K562 (cell line): ENCODE data around the gene PTOV1. TPM values are rescaled to one million over a fixed set of nuclear protein-coding genes. Genes with fewer than 3 reads are reported as not detected.

ENCODE experiments used
- CBFA2T2 ChIP-seq: fragments of 450-650 bp; conservative IDR thresholded peaks from 2 replicates; pipeline ENCODE4 v1.6.1; 2017; ENCODE audit warnings: mild to moderate bottlenecking
- CXXC5 ChIP-seq: fragments of 250-450 bp; sonication (Bioruptor Pico); IDR thresholded peaks from 2 replicates; pipeline ENCODE4 v1.8.0; 2022; ENCODE audit warnings: inconsistent platforms, mild to moderate bottlenecking, moderate library complexity
- DMBX1 ChIP-seq: fragments of 250-450 bp; sonication (Bioruptor Pico); IDR thresholded peaks from 2 replicates; pipeline ENCODE4 v1.8.0; 2022; ENCODE audit warnings: inconsistent platforms, mild to moderate bottlenecking, moderate library complexity, borderline replicate concordance
- ELF1 ChIP-seq: fragments of 200-800 bp; sonication (Bioruptor generic); IDR thresholded peaks from 2 replicates; pipeline ENCODE4 v1.6.1; 2016; ENCODE audit warnings: missing genetic modification characterization, missing compliant biosample characterization
- GTF2B ChIP-seq: IDR thresholded peaks from 2 replicates; pipeline ENCODE4 v1.6.1; 2011; ENCODE audit not compliant: insufficient read length; ENCODE audit errors: extremely low read depth
- JUND ChIP-seq, 2 experiments: IDR thresholded peaks; 2 replicates in 1 of 2; 3 replicates in 1 of 2; pipeline ENCODE4 v1.6.1; 2011; ENCODE audit warnings: borderline replicate concordance in 2 of 2, low read depth in 2 of 2, low read length in 2 of 2, improper control_type of control experiment in 1 of 2, missing biosample characterization in 1 of 2, missing genetic modification characterization in 1 of 2, missing genetic modification reagents in 1 of 2
- MAFG ChIP-seq: fragments of 450-650 bp; conservative IDR thresholded peaks from 2 replicates; pipeline ENCODE4 v1.6.1; 2016; ENCODE audit warnings: missing genetic modification characterization, missing compliant biosample characterization
- MTA3 ChIP-seq: fragments of 450-650 bp; formaldehyde crosslinking; IDR thresholded peaks from 2 replicates; pipeline ENCODE4 v1.6.1; 2017; ENCODE audit warnings: mild to moderate bottlenecking, borderline replicate concordance
- MYBL2 ChIP-seq, 2 experiments: fragments of 450-650 bp in 1 of 2; sonication (generic) in 1 of 2; formaldehyde crosslinking in 1 of 2; IDR thresholded peaks; 2 replicates each; pipeline versions ENCODE4 v1.6.1 to v1.8.1; 2017 to 2022; ENCODE audit warnings: borderline replicate concordance in 1 of 2, inconsistent platforms in 1 of 2, low read depth in 1 of 2, mild to moderate bottlenecking in 1 of 2, missing genetic modification reagents in 1 of 2, moderate library complexity in 1 of 2
- NCOR1 ChIP-seq: fragments of 450-650 bp; IDR thresholded peaks from 2 replicates; pipeline ENCODE4 v1.6.1; 2016; ENCODE audit warnings: mild to moderate bottlenecking, moderate library complexity
- RBBP5 ChIP-seq: fragments of 200-600 bp; sonication (generic); IDR thresholded peaks from 2 replicates; pipeline ENCODE4 v1.6.1; 2012; ENCODE audit warnings: borderline replicate concordance, mild to moderate bottlenecking, low read length, control low read depth, inconsistent platforms; ENCODE audit not compliant: insufficient read depth, poor library complexity, severe bottlenecking
- SIN3A ChIP-seq, 2 experiments: fragments of 150-350 bp in 1 of 2; IDR thresholded peaks; 2 replicates each; pipeline ENCODE4 v1.6.1; 2011 to 2016; ENCODE audit warnings: borderline replicate concordance in 2 of 2, low read depth in 2 of 2, low read length in 2 of 2, mild to moderate bottlenecking in 2 of 2, moderate library complexity in 2 of 2; ENCODE audit not compliant: control insufficient read depth in 1 of 2
- VEZF1 ChIP-seq: fragments of 200-800 bp; sonication (Bioruptor generic); IDR thresholded peaks from 2 replicates; pipeline ENCODE4 v1.6.1; 2017; ENCODE audit warnings: missing genetic modification characterization, missing compliant biosample characterization
- ZNF23 ChIP-seq: fragments of 250-450 bp; sonication (Bioruptor Pico); IDR thresholded peaks from 2 replicates; pipeline ENCODE4 v1.4.0; 2020; ENCODE audit warnings: mild to moderate bottlenecking
- polyA plus RNA-seq, 8 experiments: library from polyadenylated mRNA; depleted of rRNA in 4 of 8; stranded (reverse) in 5 of 8; unstranded in 3 of 8; fragments of >200 nt; fragmentation: Nextera tagmentation in 2 of 8; fragmentation: Illumina TruSeq in 1 of 8; extraction: Ambion mirVana in 2 of 8; extraction: Trizol in 1 of 8; gene quantifications; 2 replicates each; pipeline versions ENCODE4 v1.2.1 to v1.2.3, GENCODE V29; 2011 to 2014; ENCODE audit warnings: inconsistent platforms in 1 of 8, missing spikeins in 1 of 8
- total RNA-seq, 7 experiments: library from RNA; depleted of rRNA in 6 of 7; stranded (reverse); fragments of >200 nt in 6 of 7; fragmentation: Illumina TruSeq in 2 of 7; extraction: Trizol in 2 of 7; gene quantifications; 2 replicates each; pipeline versions ENCODE4 v1.2.1 to v1.2.3, GENCODE V29; 2011 to 2021; ENCODE audit warnings: low replicate concordance in 1 of 7
- TF ChIP-seq, protein P1 (sequence below): sonication (generic); formaldehyde crosslinking; IDR thresholded peaks from 2 replicates; pipeline ENCODE4 v1.8.0; 2022; ENCODE audit warnings: missing genetic modification reagents, mild to moderate bottlenecking, borderline replicate concordance
- TF ChIP-seq, protein P2 (sequence below): fragments of 450-650 bp; formaldehyde crosslinking; IDR thresholded peaks from 2 replicates; pipeline ENCODE4 v1.4.0; 2020; ENCODE audit warnings: mild to moderate bottlenecking, mixed read lengths

The PTOV1 gene
- total and polyA plus RNA-seq, 9 of the 15 experiments (the other 6 are each of a cell fraction or from before 2014, with no cell fraction given), result 4.9 to 169 (median 43.5) TPM

DNA sequence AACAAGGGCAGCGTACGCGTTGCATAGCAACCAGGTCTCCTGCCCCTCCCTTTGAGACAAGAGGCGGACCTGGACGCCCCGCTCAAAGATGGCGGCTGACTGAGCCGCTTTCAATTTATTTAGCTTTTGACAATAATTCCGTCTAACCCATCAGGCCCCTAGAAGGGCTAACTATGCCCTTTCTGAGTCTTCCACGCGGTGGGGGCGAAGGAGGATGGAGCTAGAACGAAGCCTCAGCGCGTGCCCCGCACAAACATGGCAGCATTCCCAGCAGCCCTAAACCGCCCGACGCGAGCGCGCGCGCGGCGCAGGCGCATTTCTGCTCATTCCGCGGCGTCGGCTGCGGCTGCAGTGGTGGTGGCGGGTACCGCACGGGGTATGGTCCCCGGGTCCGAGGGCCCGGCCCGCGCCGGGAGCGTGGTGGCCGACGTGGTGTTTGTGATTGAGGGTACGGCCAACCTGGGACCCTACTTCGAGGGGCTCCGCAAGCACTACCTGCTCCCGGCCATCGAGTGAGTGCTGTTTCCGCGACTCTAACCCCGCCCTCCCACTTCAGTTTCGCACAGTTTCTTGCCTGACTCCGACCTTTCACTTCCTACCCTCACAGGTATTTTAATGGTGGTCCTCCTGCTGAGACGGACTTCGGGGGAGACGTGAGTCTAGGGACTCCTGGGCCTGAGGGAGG lies 32.9 kb upstream of the PTOV1 start, which contains the start of gene MED25 (continued):
- TF ChIP-seq, protein P1, sequence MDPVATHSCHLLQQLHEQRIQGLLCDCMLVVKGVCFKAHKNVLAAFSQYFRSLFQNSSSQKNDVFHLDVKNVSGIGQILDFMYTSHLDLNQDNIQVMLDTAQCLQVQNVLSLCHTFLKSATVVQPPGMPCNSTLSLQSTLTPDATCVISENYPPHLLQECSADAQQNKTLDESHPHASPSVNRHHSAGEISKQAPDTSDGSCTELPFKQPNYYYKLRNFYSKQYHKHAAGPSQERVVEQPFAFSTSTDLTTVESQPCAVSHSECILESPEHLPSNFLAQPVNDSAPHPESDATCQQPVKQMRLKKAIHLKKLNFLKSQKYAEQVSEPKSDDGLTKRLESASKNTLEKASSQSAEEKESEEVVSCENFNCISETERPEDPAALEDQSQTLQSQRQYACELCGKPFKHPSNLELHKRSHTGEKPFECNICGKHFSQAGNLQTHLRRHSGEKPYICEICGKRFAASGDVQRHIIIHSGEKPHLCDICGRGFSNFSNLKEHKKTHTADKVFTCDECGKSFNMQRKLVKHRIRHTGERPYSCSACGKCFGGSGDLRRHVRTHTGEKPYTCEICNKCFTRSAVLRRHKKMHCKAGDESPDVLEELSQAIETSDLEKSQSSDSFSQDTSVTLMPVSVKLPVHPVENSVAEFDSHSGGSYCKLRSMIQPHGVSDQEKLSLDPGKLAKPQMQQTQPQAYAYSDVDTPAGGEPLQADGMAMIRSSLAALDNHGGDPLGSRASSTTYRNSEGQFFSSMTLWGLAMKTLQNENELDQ (CRISPR knock-in tag), result 0 out of 2 replicates have a peak, but pooled peaks have one; percentile 18
- no peak for TF ChIP-seq MAFG (tag)
- 0 out of 2 replicates have a peak, but pooled peaks have one; percentile 12 for TF ChIP-seq JUND (IDR thresholded peaks at IDR 0.05; ENCODE audit: borderline replicate concordance, low read depth, low read length)
- TF ChIP-seq JUND (tag; IDR thresholded peaks at IDR 0.05; ENCODE audit: borderline replicate concordance, low read depth, low read length), result no peak
- TF ChIP-seq RBBP5, result peak; percentile 61
- no peak for TF ChIP-seq VEZF1 (CRISPR knock-in tag)
- peak; percentile 33; the same call in 1 of the 2 replicates for TF ChIP-seq MYBL2 (IDR thresholded peaks at IDR 0.05; ENCODE audit: low read depth)
- TF ChIP-seq MYBL2 (CRISPR knock-in tag; IDR thresholded peaks at IDR 0.05; ENCODE audit: borderline replicate concordance), result no peak
- TF ChIP-seq NCOR1, result peak; percentile 97
- TF ChIP-seq, protein P2, sequence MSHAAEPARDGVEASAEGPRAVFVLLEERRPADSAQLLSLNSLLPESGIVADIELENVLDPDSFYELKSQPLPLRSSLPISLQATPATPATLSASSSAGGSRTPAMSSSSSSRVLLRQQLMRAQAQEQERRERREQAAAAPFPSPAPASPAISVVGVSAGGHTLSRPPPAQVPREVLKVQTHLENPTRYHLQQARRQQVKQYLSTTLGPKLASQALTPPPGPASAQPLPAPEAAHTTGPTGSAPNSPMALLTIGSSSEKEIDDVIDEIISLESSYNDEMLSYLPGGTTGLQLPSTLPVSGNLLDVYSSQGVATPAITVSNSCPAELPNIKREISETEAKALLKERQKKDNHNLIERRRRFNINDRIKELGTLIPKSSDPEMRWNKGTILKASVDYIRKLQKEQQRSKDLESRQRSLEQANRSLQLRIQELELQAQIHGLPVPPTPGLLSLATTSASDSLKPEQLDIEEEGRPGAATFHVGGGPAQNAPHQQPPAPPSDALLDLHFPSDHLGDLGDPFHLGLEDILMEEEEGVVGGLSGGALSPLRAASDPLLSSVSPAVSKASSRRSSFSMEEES (CRISPR knock-in tag), result no peak
- no peak for TF ChIP-seq ELF1 (tag)
- 0 out of 2 replicates have a peak, but pooled peaks have one; percentile 49 for TF ChIP-seq ZNF23
- TF ChIP-seq CBFA2T2, result no peak
- peak; percentile 96 for TF ChIP-seq CXXC5 (CRISPR knock-in tag)
- peak; percentile 56; the same call in 1 of the 2 replicates for TF ChIP-seq DMBX1 (CRISPR knock-in tag)
- TF ChIP-seq GTF2B, result no peak
- peak; percentile 34; the same call in 1 of the 2 replicates for TF ChIP-seq MTA3
- peak; percentile 42 to 83; a peak in 1 of 4 replicates for TF ChIP-seq SIN3A (IDR thresholded peaks at IDR 0.05; ENCODE audit: borderline replicate concordance in 2 of 2, control insufficient read depth in 1 of 2, low read depth in 2 of 2, low read length in 2 of 2)
